ENCODE data around the gene DGKH.

- TF ChIP-seq NFYA (IDR thresholded peaks at IDR 0.05; ENCODE audit: borderline replicate concordance, low read depth, low read length) (no peak), EZH2 (IDR thresholded peaks at IDR 0.05; ENCODE audit: borderline replicate concordance, control insufficient read depth, low read depth, low read length) (no peak), CHD4 (IDR thresholded peaks at IDR 0.05) (no peak), RFX5 (IDR thresholded peaks at IDR 0.05; ENCODE audit: low read depth, low read length) (no peak), POLR2A (IDR thresholded peaks at IDR 0.05; ENCODE audit: low read depth, low read length) (no peak), MXI1 (IDR thresholded peaks at IDR 0.05; ENCODE audit: low read depth, low read length) (no peak), ATF7 (IDR thresholded peaks at IDR 0.05; ENCODE audit: low read depth) (peak; percentile 12; the same call in 1 of the 2 replicates)
- TF ChIP-seq, protein P1, sequence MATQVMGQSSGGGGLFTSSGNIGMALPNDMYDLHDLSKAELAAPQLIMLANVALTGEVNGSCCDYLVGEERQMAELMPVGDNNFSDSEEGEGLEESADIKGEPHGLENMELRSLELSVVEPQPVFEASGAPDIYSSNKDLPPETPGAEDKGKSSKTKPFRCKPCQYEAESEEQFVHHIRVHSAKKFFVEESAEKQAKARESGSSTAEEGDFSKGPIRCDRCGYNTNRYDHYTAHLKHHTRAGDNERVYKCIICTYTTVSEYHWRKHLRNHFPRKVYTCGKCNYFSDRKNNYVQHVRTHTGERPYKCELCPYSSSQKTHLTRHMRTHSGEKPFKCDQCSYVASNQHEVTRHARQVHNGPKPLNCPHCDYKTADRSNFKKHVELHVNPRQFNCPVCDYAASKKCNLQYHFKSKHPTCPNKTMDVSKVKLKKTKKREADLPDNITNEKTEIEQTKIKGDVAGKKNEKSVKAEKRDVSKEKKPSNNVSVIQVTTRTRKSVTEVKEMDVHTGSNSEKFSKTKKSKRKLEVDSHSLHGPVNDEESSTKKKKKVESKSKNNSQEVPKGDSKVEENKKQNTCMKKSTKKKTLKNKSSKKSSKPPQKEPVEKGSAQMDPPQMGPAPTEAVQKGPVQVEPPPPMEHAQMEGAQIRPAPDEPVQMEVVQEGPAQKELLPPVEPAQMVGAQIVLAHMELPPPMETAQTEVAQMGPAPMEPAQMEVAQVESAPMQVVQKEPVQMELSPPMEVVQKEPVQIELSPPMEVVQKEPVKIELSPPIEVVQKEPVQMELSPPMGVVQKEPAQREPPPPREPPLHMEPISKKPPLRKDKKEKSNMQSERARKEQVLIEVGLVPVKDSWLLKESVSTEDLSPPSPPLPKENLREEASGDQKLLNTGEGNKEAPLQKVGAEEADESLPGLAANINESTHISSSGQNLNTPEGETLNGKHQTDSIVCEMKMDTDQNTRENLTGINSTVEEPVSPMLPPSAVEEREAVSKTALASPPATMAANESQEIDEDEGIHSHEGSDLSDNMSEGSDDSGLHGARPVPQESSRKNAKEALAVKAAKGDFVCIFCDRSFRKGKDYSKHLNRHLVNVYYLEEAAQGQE (IDR thresholded peaks at IDR 0.05; ENCODE audit: low read depth, low read length) = no peak
- TF ChIP-seq, protein P2, sequence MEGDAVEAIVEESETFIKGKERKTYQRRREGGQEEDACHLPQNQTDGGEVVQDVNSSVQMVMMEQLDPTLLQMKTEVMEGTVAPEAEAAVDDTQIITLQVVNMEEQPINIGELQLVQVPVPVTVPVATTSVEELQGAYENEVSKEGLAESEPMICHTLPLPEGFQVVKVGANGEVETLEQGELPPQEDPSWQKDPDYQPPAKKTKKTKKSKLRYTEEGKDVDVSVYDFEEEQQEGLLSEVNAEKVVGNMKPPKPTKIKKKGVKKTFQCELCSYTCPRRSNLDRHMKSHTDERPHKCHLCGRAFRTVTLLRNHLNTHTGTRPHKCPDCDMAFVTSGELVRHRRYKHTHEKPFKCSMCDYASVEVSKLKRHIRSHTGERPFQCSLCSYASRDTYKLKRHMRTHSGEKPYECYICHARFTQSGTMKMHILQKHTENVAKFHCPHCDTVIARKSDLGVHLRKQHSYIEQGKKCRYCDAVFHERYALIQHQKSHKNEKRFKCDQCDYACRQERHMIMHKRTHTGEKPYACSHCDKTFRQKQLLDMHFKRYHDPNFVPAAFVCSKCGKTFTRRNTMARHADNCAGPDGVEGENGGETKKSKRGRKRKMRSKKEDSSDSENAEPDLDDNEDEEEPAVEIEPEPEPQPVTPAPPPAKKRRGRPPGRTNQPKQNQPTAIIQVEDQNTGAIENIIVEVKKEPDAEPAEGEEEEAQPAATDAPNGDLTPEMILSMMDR (IDR thresholded peaks at IDR 0.05 in 2 of 3, conservative IDR thresholded peaks at IDR 0.05 in 1 of 3; ENCODE audit: control insufficient read depth in 2 of 3, extremely low read depth in 1 of 3, insufficient read depth in 1 of 3, low read depth in 3 of 3, low read length in 3 of 3) = no peak
Measured at GRCh38 chr13:42119875-42120274, 71.4 kb downstream of the DGKH start.
